Spleen (tissue), 7 donors: ENCODE measurements around the gene RGS6.

Experiments
- POLR2A ChIP-seq, 3 donors: fragments of 450-650 bp; IDR thresholded peaks; one replicate each; pipeline ENCODE4 v1.5.1; 2017; ENCODE audit warnings: antibody characterized with exemption in 3 of 3, mild to moderate bottlenecking in 1 of 3
- TF ChIP-seq, protein P1 (sequence below), 11 experiments: fragments of 200-600 bp in 7 of 11; fragments of 450-650 bp in 4 of 11; sonication (generic) in 4 of 11; IDR thresholded peaks in 8 of 11; conservative IDR thresholded peaks in 3 of 11; 1 replicate in 7 of 11; 2 replicates in 4 of 11; pipeline versions ENCODE4 v1.4.0 to v1.8.0; 2016 to 2021; ENCODE audit warnings: antibody characterized with exemption in 11 of 11, inconsistent platforms in 4 of 11, mild to moderate bottlenecking in 1 of 11
- donor health status: DM: no; HTN: no; CAD: no; lungs with moderate emphysema.
- donor health status: DM: no; HTN: no; CAD: no.
- donor health status: DM: no; HTN: no; CAD: no.

DNA sequence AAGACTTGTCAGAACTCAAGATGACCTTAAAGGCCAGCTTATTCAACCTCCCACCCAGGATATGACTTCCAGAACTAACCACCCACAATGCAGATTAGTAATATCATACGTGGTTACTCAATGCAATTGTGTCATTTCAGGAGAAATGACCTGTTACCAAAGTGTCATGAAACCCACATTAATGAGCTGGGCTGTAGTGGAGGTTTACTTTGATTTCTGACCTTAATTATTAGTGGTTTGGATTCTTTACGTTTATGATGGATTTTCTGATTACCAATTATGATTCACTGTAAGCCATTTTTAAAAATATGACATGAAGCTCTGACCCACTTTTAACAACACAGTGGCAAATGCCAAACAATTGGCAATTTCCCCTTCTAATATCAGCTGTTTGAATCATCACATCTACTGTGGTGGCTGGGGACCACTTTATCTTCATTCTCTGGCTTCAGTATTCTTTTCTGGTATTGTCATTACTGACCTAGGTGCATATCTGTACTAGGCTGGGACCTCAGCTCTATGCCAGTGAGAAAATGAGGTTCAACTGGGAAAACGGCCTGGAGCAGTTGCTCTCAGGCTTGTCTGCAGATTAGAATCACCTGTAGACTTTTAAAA lies 223.3 kb downstream of the RGS6 start:
- no peak for TF ChIP-seq POLR2A (IDR thresholded peaks at IDR 0.05)
- TF ChIP-seq, protein P1, sequence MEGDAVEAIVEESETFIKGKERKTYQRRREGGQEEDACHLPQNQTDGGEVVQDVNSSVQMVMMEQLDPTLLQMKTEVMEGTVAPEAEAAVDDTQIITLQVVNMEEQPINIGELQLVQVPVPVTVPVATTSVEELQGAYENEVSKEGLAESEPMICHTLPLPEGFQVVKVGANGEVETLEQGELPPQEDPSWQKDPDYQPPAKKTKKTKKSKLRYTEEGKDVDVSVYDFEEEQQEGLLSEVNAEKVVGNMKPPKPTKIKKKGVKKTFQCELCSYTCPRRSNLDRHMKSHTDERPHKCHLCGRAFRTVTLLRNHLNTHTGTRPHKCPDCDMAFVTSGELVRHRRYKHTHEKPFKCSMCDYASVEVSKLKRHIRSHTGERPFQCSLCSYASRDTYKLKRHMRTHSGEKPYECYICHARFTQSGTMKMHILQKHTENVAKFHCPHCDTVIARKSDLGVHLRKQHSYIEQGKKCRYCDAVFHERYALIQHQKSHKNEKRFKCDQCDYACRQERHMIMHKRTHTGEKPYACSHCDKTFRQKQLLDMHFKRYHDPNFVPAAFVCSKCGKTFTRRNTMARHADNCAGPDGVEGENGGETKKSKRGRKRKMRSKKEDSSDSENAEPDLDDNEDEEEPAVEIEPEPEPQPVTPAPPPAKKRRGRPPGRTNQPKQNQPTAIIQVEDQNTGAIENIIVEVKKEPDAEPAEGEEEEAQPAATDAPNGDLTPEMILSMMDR (IDR thresholded peaks at IDR 0.05 in 8 of 11, conservative IDR thresholded peaks at IDR 0.05 in 3 of 11): no peak
